Cerebellar nuclear complex (tissue), 1 donor: ENCODE measurements around the gene CSPG4.

Experiments used
- DNase-seq, 2 experiments: peaks; one replicate each; lab custom pipeline; 2025; lab: John Stamatoyannopoulos, UW

The CSPG4 gene

DNA sequence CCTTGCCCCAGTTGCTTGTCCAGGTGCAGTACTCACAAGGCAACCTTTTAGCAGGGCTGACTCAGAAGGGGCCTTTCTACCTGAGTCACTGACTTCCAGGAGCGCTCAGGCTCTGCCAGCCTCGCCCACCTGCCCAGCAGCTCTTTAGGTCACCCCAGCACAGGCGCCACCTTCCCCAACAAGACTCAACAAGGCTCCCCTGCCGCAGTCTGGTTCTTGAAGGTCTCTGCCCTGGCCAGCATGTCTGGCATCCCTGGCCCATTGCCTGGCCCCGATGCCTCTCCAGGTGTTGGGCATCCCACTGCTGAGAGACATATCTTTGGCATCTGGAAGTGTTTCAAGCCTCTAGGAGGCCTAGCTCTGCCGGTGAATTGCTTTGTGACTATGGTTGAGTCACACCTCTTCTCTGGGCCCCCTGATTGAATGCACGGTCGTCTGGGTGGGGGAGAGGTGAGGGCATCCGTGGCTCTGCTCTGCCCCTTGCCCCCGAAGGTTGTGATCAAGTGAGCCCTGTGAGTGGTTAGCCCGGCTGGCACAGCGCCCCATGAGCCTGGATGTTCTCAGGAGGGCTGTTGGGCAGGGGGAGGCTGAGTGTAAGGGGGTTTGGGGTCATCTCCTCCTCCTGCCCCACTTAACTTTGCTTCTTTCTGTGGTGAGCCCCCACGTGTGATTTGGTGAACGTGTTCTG, 43.3 kb downstream of the CSPG4 start:
- DNase-seq, result no peak

DNA sequence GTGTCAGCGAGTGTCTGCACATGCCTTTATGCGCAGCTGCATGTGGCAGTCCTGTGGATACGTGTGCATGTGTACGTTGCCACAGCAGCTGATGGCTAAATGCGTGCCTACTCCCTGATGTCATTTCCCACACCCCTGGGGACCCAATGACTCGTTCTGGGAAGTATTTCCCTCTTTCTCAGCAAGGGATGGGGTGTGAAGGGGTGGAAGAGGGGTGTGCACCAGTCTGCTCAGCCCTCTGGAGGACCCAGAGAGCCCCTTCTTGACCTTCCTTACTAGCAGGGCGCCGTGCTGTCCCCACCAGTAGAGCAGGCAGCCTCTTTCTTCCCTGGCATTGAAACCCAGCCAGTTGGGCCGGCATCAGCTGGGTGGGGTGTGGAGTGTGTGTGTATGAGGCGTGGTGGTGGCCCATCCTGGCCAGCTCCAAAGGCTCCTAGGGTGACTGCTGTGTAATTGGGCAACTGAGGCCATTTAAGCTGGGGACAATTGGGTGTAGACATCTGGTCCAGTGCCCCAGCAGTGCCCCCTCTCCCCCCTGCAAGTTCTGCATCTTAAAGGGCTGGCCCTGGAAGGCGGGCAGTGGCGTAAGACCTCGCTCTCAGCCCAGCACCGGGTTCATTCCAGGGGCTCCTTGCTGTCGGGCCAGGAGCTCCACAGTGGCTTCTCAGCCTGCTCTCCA, 45.7 kb downstream of the CSPG4 start:
- DNase-seq, result no peak

DNA sequence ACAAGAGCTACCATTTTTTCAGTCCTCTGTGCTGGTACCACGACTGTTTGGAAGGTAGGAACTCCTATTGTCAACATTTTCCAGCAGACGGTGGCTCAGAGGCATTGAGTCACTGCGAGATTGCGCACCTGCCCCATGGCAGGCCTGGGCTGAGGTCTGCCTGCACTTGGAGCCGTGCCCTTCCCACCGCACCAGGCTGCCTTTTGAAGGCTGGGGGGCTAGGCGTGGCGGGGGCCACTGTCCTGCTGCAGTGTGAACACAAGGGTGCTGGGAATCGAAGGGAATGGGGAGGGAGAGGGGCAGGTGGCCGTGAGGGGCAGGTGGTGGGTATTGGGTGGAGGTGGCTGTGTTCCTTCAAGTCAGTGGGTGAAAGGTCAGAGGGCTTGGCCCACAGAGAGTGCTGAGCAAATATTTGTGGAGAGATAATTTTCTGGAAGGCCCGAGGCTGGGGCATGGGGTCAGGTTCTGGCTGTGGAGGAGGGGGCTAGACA, 48.7 kb downstream of the CSPG4 start:
- DNase-seq, result no peak

DNA sequence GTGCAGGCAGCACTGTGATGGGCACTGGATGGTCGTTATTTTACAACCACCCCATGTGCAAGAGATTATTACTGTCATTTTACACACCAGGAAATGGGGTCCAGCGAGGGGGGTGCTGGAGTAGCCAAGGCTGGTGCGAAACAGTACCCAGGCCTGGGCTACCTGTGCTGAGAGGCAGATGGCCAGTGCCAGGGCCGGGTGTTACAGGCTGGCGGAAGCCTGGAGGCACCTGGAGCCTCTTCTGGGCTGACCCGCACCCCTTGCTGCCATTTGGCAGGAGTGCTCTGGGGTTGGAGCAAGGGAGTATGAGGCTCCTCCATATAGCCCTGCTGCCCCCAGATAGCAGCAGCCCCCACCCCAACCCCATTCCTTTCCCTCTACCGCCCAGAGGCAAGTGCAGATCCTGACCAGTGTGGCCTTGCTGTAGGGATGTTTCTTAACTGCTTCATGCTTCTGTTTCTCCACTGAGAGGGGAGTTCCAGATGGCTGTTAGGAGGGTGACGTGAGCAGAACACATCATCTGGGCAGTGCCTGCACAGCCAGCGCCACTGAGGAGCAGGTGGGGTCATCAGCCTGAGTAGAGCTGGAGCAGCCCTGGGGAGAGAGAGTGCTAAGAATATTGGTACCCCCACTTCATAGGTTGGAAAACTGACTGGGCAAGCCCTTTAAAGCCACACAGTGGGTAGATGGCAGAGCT, 49.7 kb downstream of the CSPG4 start:
- no peak for DNase-seq

DNA sequence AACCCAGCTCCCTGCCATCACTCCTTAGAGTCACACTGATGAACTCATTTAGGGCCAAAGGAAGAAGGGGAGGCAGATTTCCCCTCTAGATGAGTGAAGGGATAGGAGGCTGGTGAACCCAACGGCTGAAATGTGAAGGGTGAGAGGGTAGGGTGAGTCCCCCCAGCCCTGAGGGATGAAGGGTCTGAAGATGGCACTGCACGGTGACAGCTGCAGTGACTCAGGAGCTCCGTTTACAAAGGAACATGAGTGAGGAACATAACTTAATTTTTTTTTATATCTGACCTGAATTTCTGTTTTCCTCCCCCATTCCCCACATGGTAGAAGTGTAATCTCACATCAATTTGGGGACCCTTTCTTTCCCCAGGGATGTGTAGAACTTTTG, 50.9 kb downstream of the CSPG4 start:
- DNase-seq, result no peak

DNA sequence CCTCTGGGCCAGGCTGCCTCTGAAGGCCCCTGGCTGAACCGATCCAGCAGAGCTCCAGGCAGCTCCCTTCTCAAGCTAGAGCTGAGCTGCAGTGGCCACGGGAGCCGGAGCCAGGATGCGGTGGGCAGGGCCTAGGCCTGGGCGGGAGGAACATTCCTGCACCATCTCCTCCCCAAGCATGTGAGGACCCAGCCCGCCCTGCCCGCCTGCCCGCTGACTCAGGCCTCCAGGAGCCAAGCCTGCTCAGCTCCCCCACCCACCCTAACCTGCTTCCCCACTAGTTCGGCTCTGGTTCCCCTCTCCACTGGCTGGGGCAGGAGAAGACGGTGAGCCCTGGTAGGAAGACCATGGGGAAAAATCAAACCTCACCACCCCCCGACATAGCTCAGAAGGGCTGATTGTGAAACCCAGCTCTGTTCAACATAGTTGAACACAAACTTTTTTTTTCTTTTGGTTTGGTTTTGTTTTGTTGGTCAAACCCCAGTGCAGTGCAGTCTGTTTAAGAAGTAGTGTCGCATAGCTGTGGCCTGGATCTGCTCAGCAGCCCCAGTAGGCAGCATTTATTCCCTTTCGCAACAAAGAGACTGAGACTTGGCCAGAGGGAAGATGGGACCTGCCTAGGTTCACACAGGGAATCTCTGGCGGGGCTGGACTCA, 51.4 kb downstream of the CSPG4 start:
- DNase-seq, result no peak

DNA sequence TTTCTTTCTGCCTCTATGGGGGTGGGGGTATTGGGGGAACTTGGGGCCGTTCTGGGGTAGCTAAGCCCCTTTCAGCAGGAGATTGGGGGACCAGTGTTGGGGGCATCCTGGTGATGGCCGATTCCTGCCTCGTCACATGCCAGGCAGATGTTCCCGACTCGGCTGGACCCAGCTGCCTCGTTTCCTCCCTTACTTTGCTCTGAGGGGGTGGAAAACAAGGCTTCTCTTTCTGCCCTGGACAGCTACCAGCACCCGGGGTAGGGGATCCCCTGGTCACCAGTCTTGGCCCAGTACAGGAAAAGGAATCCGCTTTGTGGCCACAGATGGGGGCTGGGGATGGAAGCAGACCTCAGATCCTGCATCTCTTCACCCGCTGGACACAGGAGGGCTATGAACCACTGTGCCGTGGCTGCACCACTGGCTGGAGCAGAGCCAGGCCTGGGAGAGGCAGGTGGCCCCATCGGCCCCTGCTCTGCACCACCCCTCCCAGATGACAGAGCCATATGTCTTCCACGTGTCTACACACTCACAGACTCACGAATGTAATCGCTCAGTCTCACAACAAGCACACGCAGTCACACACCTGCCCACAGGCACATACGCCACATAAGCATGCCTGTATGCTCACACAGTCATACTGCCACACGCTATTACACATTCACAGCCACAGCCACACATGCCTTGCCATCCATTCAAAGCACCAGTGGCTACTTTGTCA, 52.6 kb downstream of the CSPG4 start:
- no peak for DNase-seq

DNA sequence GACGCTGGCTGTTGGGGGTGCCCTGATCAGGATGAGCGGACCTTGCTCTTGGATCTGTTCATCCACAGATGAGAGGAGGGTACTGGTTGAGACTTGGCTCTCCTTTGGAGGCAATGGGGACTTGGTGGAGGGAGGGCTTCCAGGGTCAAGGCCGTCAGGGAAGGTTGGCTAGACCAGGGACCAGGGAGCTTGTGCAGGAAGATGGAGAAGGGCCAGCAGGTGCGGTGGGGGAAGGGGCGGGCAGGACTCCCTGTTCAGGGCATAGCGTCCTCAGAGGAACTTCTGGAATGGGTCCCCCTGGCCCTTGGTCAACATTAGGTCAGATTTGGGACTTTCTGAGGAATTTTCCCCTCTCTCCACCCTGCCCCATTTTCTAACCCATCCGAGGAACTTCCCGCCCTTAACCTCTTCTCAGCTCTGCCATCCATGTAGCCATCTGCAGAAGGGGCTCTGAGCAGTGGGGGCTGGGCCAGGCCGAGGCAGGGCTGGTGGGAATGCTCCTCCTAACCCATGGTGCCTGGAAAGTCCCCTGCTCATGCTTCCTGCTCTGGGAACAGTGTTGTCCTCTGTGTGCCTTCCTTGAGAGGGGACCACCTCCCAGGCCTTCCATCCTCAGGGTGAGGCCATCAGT, 53.4 kb downstream of the CSPG4 start:
- DNase-seq, result no peak

DNA sequence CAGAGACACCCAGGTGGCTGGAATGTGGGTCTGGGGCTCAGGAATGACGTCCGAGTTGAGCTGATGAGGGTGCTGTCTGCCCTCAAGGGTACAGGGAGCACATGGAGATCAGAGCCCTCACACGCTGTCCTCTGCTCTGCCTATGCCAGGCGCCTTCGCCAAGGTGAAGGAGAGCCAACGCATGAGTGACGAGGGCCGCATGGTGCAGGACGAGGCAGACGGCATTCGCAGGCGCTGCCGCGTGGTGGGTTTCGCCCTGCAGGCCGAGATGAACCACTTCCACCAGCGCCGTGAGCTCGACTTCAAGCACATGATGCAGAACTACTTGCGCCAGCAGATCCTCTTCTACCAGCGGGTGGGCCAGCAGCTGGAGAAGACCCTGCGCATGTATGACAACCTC, 55.8 kb downstream of the CSPG4 start:
- DNase-seq, result no peak

DNA sequence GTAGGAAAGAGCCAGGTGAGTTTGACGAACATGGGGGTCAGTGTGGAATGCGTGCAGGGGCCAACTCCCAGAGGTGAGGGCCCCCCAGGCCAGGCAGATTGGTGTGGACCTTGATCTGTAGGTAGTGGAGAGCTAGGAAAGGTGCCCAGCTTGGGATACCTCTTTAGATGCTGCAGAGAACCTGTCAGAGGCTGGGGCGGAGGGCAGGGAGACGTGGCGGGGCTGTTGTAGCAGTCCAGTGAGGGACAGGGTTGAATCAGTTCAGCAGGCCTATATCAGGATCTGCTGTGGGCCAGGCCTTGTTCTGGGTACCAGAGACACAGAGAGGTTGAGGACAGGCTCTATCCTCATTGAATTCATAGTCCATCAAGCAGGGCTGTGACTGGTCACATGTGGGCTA, 56.3 kb downstream of the CSPG4 start:
- no peak for DNase-seq

DNA sequence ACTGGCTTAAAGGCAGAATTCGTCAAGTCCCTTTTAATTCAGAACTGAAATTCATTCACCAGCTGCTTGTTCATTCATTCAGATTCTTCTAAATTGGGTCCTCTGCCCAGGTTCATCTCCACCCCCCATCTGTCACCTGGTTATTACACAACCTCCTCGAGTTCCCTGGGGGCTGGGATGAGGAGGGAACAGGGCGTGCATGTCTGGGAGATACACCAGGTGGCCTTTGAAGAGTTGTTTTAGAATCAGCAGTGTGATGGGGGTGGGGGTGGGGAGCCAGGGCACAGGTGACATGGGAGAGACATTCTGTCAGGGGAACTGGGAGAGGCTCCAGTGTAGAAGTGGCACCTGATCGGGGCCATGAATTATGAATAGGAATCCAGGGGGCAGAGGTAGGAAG, 56.7 kb downstream of the CSPG4 start:
- DNase-seq, result no peak

DNA sequence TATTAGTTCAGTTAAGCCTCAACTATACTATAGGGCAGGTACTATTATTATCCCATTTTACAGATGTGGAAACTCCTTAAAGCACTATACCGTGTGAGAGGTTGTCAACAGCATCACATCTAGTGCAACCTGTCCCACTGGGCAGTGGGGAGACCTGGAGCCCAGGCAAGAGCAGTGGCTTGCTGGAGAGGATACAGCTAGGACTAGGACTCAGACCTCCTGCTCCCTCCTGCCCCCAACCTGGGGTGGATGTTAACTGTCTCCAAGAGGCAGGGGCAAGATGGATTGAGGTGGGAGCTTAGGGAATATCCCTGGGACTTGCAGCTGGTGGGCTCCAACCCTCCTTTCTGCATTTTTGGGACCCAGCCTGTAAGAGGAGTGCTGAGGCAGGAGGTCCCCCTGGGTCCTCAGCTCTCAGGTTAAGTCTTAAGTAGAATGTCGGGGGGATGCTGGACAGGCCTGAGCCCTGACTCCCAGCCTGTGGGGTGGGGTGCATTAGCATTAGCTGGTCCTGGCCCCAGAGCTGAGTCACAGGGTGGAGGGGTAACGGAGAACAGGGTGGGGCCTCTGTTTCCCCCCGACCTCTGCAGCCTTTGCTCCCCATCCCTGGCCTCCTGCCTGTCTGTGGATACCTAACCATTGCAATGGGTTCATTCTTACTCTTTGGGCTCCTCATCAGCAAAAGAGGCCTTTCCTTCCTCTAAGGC, 58.3 kb downstream of the CSPG4 start:
- DNase-seq, result no peak

DNA sequence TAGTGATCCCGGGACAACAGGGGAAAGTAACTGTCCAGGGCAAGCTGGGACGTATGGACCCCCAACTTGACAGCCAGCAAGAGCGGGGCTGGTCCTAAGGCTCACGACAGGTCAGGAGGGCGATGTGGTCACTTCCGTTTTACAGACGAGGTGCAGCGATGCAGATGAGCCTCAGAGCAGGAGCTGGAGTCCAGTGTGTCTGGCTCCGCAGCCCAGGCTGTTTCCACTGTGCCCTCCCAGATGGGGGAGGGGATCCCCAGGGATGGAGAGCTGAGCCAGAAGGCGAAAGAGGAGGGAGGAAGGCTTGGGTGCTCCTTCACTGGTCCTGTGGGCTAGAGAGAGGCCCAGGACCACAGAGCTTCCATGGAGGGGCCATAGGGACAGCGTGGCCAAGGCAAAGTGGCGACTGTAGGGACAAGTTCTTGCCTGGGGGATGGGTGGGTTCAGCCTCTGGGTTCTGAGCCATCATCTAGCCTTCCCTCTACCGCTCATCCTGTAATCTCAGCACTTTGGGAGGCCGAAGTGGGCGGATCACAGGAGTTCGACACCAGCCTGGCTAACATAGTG, 59.2 kb downstream of the CSPG4 start:
- no peak for DNase-seq

DNA sequence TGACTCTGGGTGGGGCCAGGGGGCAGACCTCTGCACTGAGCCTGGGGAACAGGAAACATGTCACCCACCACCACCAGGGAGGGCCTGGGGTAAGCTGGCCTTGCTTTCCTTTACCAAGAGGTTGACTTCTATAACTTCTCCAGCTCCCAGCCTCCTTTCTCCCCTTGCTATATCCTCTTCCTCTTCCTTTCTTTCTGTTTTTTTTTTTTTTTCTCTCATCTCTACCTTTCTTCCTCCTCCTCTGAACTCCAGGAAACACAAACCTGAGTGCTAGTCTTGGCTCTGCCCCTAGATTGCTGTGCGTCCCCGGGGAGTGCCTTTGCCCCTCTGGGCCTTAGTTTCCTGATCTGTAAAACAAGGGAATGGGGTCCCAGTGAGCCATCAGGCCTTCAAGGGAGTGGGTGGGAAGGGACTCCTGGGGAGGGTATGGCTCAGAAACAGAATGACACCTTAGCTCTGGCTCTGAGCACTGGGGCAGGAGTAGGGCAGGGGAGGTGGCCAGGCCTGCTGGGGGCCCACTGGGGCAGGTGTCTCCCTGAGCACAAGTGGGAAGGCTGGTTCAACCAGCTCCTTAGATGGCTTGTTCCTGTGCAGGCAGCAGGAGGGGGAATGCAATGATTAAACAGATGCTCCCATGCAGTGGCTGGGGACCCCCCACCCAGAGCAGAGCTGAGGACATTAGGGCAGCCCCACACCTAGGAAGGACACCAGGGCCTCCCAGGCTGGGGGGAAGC, 60.7 kb downstream of the CSPG4 start:
- no peak for DNase-seq

DNA sequence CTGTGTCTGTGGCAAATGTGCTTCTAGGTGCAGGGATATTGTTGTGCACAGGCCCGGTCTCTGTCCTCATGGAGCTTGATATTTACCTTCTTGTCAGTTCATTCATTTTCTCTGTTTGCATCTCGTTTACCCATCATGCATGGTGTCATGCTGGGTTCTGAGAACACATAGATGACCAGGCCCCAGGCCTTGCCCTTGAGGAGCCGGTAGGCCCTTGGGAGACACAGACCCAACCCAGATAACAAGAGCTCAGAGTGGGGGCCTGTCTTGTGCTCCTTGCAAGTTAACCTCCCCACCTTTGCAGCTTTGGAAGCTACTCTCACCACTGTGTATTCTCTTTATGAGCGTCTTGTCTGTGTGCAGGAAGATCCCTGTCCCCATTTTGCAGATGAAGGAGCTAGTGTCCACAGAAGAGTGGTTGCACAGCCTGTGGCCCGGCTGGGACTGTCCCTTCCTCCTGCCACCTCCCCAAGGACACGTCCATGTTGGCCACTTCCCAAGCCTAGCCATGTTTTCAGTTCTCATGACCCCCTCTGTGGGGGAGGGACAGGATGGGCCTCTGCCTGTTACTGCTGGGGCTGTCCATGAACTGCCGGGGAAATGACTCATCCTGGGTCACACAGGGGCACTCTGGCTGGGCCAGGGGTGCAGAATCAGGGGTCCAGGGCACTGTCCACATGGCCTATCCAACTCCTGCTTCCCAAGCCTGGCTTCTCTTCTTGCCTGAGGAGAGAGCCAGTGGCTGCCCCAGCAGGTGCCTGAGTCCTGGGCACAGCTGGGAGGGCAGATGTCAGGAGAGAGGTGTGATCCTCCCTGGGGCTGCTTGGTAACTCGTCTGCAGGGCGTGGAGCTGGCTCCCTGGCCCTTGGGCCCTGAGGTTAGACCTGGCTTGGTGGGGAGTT, 61.5 kb downstream of the CSPG4 start:
- DNase-seq, result no peak

DNA sequence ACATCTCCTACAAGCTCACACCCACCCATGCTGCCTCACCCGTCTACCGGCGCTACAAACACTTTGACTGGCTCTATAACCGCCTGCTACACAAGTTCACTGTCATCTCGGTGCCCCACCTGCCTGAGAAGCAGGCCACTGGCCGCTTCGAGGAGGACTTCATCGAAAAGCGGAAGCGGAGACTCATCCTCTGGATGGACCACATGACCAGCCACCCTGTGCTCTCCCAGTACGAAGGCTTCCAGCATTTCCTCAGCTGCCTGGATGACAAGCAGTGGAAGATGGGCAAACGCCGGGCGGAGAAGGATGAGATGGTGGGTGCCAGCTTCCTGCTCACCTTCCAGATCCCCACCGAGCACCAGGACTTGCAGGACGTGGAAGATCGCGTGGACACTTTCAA, 62.8 kb downstream of the CSPG4 start:
- no peak for DNase-seq

DNA sequence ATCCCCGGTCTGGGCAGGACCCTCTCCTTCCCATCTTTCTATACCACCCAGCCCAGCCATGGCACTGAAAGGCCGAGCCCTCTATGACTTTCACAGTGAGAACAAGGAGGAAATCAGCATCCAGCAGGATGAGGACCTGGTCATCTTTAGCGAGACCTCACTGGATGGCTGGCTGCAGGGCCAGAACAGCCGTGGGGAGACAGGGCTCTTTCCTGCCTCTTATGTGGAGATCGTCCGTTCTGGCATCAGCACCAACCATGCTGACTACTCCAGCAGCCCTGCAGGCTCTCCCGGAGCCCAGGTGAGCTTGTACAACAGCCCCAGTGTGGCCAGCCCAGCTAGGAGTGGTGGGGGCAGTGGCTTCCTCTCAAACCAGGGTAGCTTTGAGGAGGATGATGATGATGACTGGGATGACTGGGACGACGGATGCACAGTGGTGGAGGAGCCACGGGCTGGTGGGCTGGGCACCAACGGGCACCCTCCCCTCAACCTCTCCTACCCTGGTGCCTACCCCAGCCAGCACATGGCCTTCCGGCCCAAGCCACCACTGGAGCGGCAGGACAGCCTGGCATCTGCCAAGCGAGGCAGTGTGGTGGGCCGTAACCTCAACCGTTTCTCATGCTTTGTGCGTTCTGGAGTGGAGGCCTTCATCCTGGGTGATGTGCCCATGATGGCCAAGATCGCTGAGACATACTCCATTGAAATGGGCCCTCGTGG, 63.4 kb downstream of the CSPG4 start:
- no peak for DNase-seq
